DND-41 (cell line): Measurements from ENCODE around the gene ABCG1.

ENCODE experiments used
- EZH2 ChIP-seq: IDR thresholded peaks from 3 replicates; pipeline ENCODE4 v1.6.1; 2012; ENCODE audit warnings: borderline replicate concordance, low read depth, mild to moderate bottlenecking, moderate library complexity, low read length, inconsistent platforms; ENCODE audit not compliant: severe bottlenecking
- TF ChIP-seq, protein P1 (sequence below): IDR thresholded peaks from 2 replicates; pipeline ENCODE4 v1.5.1; 2012; ENCODE audit warnings: borderline replicate concordance, low read length, moderate library complexity, mild to moderate bottlenecking; ENCODE audit not compliant: poor library complexity, severe bottlenecking; ENCODE audit errors: extremely low read depth

- TF ChIP-seq, protein P1, sequence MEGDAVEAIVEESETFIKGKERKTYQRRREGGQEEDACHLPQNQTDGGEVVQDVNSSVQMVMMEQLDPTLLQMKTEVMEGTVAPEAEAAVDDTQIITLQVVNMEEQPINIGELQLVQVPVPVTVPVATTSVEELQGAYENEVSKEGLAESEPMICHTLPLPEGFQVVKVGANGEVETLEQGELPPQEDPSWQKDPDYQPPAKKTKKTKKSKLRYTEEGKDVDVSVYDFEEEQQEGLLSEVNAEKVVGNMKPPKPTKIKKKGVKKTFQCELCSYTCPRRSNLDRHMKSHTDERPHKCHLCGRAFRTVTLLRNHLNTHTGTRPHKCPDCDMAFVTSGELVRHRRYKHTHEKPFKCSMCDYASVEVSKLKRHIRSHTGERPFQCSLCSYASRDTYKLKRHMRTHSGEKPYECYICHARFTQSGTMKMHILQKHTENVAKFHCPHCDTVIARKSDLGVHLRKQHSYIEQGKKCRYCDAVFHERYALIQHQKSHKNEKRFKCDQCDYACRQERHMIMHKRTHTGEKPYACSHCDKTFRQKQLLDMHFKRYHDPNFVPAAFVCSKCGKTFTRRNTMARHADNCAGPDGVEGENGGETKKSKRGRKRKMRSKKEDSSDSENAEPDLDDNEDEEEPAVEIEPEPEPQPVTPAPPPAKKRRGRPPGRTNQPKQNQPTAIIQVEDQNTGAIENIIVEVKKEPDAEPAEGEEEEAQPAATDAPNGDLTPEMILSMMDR: no peak
- no peak for TF ChIP-seq EZH2
Observed at GRCh38 chr21:42236693-42237092, 17.8 kb downstream of the ABCG1 start.
